Fibroblast of skin of left biceps (primary cell): ENCODE measurements around the gene ARAP2.

ENCODE experiments used
- DNase-seq, 2 experiments: peaks; one replicate each; pipeline ENCODE4 v3.0.0-alpha.2; 2013; ENCODE audit warnings: low read depth in 2 of 2

ARAP2 gene

DNA sequence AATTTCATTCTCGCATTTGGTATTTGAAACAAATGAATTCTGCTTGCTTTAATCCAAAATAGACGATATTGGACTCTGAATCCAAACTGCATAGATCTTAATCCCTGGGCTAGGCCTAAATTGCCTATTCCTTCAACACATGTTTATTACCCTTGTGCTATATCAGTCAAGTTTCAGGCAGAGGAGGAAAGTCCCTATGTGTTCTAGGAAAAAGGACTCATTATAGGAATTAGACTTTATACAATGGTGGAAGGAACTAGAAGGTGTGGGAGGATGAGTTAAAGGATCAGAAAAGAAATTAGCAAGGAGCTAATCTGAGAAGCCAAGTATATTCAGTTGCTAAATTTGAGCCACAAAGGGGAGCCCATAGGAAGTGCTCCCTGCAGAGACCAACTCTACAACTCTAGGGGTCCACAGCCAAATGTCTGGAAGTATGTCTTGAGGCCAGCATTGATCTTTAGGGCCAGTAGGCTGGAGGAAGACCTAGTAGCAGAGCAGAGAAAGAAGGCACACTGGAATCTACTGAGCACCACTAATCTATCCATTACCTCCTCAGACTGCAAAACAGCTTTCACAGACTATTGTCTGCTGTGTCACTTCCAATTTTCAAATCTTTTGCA, 20.0 kb upstream of the ARAP2 start:
- DNase-seq: no peak

GRCh38 chr4:36260731-36261130, 16.4 kb upstream of the ARAP2 start:
- DNase-seq: no peak

- no peak for DNase-seq
These were observed 12.1 kb upstream of the ARAP2 start for GRCh38 chr4:36256398-36256891.

GRCh38 chr4:36255577-36255976, 11.3 kb upstream of the ARAP2 start:
- no peak for DNase-seq

DNA sequence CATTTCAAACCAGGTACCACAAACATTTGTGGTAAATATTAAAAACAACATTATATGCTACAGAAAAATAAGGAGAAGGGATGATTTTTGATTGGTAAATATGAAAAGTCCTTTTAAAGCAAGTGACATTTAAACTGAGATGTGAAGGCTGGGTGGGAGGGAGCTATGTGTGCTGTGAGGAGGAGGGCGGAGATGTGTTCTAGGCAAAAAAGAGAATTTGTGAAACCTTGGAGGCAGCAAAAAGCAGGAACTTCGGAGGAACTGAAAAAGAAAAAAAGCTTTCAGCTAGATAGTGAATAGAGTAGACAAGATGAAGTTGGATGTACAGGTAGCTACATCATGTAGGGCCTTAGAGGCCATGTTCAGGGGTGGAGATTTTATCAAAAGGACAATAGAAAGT, 10.1 kb upstream of the ARAP2 start:
- no peak for DNase-seq

GRCh38 chr4:36251983-36252382, 7.7 kb upstream of the ARAP2 start:
- DNase-seq: no peak

DNA sequence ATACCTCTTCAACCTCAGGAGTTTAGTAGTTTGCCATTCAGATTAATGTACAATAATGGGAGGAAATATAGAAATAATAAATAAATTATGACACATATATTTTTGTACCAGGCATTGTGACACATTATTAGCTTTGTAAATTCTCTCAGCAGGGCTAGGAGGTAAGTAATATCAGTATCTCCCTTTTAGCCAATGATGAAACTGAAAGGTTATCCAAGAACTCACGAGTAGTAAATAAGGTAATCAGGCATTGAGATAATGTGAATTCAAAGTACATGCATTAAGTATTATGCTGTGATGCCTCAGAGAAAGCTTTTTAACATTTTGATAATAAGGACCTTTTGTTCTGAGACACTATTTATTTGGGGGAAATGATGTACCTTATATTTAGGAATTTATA, 5.3 kb upstream of the ARAP2 start:
- no peak for DNase-seq

DNA sequence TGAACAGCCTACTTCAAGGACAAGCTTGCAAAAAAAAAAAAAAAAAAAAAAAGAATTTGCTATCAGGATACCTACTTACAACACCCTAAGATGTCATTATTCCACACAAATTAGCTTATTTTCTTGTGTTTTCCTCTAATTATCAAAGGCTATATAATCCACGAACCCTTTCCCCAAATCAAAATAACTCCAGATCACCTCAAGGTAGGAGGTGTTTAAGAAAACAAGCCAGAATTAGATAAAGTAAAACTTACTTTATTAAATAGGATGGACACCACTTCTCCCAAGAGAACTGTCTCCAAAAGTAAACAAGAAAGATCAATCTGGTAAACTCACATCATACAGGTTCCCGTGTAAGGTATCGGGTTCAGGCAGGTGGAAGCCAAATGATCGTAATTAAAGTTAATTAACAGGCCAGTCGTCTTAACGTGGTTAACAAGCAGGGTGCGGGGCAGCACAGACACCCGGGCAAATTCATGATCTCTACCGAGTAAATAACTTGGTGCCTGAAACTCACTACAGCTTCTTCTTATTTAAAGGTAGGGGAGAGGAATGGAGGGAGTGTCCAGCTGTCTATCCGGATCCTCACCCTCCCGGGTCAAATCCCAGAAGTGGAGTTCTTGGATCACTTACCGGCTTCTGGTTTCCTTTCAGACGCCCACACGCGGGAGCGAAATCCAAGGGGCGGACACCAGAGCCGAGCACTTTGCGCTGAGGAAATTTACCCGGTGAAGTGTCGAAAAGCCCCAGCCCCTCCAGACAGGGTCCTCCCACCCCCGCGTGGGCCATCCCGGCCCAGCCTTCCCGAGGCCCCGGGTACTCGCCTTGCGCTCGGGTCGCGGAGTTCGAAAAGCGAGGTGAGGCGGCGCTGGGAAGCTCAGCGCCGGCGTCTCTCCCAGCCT, 708 bp downstream of the ARAP2 start:
- no peak for DNase-seq

DNA sequence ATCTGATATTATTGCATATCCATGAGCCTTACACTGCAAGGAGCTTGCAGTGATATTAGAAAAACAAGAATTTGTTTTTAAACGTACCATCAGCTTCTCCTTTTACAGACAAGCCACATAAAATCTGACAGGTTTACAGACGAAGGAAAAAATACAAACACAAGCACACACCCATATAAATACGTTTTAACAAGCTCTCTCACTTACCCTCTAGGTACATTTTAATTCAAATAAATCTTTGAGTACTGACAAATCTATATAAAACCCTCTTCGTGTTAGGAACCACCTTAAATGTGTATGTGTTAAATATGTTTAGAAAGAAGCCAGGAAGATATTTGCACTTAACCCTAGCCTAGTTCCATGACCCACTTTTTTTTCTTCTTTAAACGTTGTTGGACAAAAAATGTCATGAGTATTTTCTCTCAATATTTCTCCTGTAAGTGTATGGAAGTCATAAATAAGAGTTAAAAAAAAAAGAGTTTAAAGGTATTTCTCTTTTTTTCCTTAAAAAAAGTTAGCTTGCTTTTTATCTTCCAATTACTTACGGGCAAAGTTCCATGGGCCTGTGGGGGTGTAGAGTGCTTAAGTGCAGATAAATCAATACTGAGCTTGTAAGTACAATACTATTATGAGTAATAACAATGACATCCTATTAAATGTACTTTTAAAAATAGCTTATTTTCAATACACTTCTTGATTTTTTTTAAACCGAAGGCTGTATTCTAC, 1.5 kb downstream of the ARAP2 start:
- no peak for DNase-seq

GRCh38 chr4:36241771-36242170, 2.5 kb downstream of the ARAP2 start:
- no peak for DNase-seq

GRCh38 chr4:36237366-36238313, 6.7 kb downstream of the ARAP2 start:
- DNase-seq: no peak

DNA sequence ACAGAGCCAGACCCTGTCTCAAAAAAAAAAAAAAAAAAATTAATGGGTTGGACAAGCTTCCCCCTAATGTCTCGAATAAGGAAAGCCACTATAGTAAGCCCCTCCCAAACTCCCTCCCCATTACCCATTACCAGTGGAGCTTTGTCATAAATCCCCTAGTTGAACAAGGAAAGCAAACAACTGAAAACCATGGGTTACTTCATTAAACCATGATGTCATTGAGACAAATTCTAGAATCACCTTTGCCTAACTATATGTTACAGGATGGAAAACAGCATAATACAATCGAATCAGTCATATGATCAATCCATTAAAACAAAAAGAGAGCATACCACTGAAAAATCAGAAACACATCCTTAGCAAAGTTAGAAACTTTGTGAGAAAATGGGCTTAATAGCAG, 8.2 kb downstream of the ARAP2 start:
- DNase-seq: no peak

GRCh38 chr4:36235306-36235705, 9.0 kb downstream of the ARAP2 start:
- DNase-seq: no peak

DNA sequence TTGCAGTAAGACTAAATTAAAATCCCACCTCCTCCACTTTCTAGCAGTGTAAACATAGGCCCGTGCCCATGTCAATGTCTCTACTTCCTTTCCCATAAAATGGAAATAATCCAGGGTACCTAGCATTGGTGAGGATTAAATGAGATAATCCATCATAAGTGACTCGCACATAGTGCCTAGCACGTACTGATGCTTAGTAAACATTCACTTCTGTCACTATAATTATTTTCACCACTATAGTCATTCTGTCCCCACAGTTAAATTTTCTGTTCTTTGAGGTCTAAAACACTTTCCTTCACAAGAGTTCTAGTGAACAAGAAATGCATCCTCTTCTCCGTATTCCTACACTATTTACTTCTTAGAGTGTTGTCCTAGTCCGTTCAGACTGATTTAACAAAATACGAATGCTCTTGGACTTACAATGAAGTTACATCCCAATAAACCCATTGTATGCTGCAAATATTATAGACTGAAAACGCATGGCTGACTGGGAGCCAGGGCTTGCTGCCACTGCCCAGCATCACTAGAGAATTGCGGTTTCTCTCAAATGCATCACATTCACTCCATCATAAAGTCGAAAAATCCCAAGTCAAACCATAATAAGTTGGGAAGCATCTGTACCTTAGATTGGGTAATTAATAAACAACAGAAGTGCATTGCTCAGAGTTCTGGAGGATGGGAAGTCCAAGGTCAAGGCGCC, 10.6 kb downstream of the ARAP2 start:
- no peak for DNase-seq

- no peak for DNase-seq
These were observed 13.8 kb downstream of the ARAP2 start for GRCh38 chr4:36230534-36230933.

- DNase-seq: no peak
These were observed 16.4 kb downstream of the ARAP2 start for GRCh38 chr4:36227913-36228312.

GRCh38 chr4:36226430-36227227, 17.7 kb downstream of the ARAP2 start:
- DNase-seq: no peak

DNA sequence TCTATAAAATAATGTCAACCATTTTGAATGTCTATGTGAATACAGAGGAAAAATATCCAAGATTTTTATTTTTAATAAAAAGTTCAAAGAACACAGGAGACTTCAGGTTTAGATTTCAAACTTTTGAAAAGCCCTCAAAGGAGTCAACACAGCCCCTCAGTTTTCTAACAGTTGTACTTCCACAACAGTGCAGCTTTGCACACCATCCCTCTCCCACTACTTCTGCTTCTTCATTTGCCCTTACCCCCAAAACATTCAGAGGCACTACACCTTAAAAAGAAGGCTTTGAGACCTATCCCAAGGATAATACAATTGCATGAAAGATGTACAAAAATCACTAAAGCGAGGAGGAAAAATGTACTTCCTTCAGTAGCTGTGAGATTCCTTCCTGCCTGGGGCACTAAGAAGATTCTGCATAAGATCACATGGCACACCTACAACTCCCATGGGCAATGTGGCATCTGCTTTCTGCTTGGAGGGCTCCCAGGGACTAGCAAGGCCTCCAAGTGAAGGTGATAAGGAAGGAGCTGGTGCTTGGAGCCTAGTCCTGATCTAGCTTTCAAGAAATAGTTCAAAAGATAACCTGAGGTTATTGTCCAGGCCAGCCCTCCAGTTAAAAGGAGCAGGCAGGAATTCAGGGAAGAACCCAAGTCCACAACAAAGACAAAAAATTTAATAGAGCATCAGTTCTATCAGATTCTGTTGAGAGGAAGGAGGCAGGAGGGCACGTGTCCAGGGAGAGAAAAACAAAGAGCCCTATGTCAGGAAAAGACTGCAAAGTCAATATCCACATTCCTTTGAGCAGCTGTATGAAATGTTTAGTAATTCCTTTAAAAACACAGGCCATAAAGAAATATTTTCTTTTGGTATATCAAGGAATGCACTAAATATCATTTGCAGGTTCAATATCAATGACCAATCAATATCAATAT, 19.1 kb downstream of the ARAP2 start:
- no peak for DNase-seq

DNA sequence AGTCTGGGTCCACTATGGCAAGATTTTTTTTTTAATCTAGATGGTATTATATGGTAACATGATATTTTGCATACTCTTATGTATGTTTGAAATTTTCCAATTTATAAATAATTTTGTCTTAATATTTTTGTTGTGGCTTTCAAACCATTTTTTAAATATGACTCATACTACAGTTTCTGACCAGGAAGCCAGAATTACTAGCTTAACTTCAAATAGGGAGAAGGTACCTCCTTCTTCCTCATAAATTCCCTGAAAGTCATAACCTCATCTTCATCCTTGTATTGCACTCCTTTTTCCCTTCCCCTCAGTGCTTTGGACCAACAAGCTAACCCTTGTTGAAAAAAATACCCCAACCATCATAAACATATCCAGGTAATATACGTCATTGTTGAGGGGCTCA, 21.6 kb downstream of the ARAP2 start:
- DNase-seq: no peak
